Neural cell (in vitro differentiated cells): Measurements from ENCODE around the gene PIAS1.
A peak's percentile ranks its signal among the peaks of the same experiment; 100 is the strongest.

Experiments
- EP300 ChIP-seq: fragments of 450-650 bp; conservative IDR thresholded peaks from 2 replicates; pipeline ENCODE4 v1.6.1; 2014; ENCODE audit warnings: antibody characterized with exemption, mild to moderate bottlenecking, moderate library complexity; ENCODE audit not compliant: poor library complexity, severe bottlenecking
- EZH2 ChIP-seq: fragments of 200-600, 300-800 bp; shearing (Covaris generic), sonication (generic); IDR thresholded peaks from 2 replicates; pipeline ENCODE4 v1.6.1; 2014; ENCODE audit warnings: antibody characterized with exemption, low read length, borderline replicate concordance, mild to moderate bottlenecking; ENCODE audit not compliant: insufficient read depth, poor library complexity, severe bottlenecking
- RAD21 ChIP-seq: fragments of 450-650 bp; conservative IDR thresholded peaks from 2 replicates; pipeline ENCODE4 v1.6.1; 2014; ENCODE audit warnings: antibody characterized with exemption, mild to moderate bottlenecking, moderate library complexity
- TAF1 ChIP-seq: IDR thresholded peaks from 2 replicates; pipeline ENCODE4 v1.6.1; 2012; ENCODE audit warnings: low read depth
- TF ChIP-seq, protein P1 (sequence below): fragments of 450-650 bp; IDR thresholded peaks from 2 replicates; pipeline ENCODE4 v1.5.1; 2014; ENCODE audit warnings: antibody characterized with exemption, mild to moderate bottlenecking, moderate library complexity; ENCODE audit not compliant: poor library complexity, severe bottlenecking

DNA sequence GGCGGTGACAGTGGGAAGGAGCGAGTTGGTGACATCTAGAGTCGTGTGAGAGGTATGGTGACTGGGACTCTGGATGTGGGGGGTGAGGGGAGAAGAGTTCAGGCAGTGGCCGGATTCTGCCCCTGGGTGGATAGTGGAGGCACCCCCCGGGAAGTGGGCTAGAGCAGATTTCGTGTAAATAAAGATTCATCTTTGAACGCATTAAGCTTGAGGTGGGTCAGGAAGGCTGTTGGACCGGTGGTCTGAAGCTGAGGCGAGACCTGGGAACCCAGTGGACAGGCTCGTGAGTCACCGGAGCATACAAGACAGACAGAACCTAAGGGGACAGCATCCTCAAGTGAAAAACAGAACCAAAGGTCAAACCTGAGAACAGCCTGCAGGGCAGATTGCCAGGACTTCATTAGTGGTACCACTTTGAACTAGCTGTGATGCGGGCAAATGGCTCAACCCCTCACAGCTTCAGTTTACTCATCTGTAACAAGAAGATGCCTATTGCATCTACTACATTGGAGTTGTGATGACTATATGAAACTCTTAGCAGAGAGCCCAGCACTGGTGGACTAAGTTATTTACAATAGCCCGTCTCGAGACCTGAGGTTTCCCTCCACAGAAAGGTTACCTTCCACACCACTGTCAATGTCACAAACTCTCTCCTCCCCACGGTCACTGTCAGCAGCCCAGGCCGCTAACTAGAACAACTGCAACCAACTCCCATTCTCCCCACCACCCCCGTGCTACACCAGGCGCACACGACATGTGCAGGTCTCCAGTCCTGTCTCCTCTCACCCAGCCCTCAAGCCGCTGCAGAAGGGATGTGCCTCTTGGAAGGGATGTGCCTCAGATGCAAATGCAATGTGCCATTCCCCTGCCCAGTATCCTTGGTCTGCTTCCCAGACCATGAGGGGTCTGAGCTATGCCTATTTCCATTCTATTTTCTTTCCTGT lies 176.3 kb downstream of the PIAS1 start:
- TF ChIP-seq, protein P1, sequence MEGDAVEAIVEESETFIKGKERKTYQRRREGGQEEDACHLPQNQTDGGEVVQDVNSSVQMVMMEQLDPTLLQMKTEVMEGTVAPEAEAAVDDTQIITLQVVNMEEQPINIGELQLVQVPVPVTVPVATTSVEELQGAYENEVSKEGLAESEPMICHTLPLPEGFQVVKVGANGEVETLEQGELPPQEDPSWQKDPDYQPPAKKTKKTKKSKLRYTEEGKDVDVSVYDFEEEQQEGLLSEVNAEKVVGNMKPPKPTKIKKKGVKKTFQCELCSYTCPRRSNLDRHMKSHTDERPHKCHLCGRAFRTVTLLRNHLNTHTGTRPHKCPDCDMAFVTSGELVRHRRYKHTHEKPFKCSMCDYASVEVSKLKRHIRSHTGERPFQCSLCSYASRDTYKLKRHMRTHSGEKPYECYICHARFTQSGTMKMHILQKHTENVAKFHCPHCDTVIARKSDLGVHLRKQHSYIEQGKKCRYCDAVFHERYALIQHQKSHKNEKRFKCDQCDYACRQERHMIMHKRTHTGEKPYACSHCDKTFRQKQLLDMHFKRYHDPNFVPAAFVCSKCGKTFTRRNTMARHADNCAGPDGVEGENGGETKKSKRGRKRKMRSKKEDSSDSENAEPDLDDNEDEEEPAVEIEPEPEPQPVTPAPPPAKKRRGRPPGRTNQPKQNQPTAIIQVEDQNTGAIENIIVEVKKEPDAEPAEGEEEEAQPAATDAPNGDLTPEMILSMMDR: peak; percentile 64
- TF ChIP-seq EP300 (no peak), TAF1 (no peak), EZH2 (no peak), RAD21 (peak; percentile 60)
